GM23248 (cell line): Measurements from ENCODE around the gene PLCB1.

ENCODE experiments used
- EZH2 ChIP-seq: fragments of 200-600 bp; sonication (generic); IDR thresholded peaks from 2 replicates; pipeline ENCODE4 v1.6.1; 2018; ENCODE audit warnings: antibody characterized with exemption, mild to moderate bottlenecking; ENCODE audit not compliant: insufficient read depth, poor library complexity, severe bottlenecking
- EZH2phosphoT487 ChIP-seq: fragments of 200-600 bp; sonication (generic); IDR thresholded peaks from 2 replicates; pipeline ENCODE4 v1.6.1; 2018; ENCODE audit warnings: antibody characterized with exemption, moderate library complexity, mild to moderate bottlenecking, low read depth; ENCODE audit not compliant: insufficient read depth

DNA sequence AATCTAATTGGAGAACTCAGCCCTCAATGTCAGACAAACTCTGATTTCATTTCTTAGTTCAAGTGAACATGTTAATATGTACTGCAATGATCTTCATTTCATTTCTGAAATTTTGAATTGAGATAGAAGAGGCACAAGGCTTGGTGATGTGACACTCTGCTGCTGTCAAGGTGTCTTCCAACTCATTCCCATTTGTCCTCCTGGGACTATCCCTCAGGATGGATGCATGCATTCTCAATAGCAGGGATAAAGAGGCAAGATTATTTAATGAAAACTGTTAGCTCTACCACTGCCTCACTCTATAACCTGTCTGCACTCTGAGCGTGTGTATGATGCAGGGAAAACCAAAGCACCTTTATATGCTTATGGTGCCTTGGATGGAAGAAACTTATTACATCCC lies 78.7 kb downstream of the PLCB1 start:
- no peak for TF ChIP-seq EZH2phosphoT487
- no peak for TF ChIP-seq EZH2
